Activated CD4-positive, CD25-positive, alpha-beta regulatory T cell treated with anti-CD3 and anti-CD28 coated beads, Interleukin-2, amount 50 U/mL, for 24 hours (primary cell): ENCODE results near the gene MAG.

ENCODE experiments used
- ATAC-seq, 2 donors: fragments of 150-1000 bp; cut with Tn5 transposase; one replicate each; pipeline ENCODE4 v1.10.0; 2021; ENCODE audit warnings: mild to moderate bottlenecking in 1 of 2, moderate library complexity in 1 of 2

MAG gene

DNA sequence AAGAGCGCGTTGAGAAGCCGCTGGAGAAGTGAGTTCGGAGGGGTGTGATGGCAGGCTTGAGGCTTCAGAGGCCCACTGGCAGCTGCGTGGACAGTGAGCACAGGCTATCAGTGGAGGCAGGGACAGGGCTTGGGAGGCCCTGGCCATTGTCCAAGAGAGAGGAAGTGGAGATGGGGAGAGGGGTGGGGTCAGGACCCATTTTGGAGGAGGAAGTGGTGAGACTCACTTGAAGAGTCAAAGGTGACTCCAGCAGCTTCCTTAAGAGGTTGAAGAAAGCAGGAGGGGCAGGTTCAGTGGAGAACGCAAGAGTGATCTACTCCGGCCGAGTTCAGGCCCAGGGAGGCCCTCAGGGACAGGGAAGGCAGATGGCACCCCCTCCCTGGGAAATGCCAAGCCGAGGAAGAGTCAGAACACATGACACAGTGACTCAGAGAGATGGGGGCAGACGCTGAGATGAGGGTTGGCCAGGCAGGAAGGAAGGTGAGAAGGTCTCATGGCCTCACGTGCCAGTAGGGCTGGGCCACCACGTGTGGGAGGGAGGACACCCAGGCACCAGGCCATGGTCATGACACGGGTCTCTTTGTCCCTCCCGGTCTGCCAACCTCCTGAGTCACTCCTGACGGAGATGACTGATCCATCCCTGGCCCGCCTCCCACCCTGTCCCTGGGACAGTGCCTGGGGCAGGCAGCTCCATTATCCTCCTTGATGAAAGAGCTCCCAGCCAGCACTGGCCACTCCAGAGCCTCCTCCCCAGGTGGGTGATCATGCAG, 26.9 kb downstream of the MAG start:
- peak; percentile 25 to 41 for ATAC-seq

DNA sequence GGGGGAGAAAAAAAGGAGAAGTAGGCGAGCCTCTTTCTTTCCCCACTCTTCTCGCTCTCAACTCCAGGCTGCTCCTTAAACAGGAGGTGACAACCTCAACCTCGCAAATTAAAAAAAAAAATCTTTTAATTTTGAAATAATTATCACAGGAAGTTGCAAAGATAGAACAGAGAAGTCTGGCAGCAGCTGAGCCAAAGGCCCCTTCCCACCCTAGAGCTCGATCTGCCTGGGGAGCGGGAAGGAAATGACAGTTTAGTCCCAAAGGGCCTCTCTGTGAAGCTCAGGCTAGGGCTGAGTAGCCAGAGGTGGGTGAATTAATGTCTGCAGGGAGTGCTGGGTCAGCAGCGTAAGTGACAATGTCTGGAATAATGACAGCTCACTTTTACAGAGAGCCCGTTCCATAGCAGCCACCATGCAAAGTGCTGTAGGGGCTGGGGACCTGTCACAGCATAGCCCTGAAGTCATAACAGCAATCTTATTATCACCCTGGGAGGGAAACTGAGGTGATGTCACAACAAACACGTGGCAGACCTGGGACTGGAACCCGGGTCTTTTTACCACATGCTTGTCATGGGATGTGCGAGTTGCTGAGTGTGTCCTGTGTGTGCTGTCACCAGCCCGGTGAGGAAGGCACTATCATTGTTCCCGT, 28.2 kb downstream of the MAG start:
- no peak for ATAC-seq

DNA sequence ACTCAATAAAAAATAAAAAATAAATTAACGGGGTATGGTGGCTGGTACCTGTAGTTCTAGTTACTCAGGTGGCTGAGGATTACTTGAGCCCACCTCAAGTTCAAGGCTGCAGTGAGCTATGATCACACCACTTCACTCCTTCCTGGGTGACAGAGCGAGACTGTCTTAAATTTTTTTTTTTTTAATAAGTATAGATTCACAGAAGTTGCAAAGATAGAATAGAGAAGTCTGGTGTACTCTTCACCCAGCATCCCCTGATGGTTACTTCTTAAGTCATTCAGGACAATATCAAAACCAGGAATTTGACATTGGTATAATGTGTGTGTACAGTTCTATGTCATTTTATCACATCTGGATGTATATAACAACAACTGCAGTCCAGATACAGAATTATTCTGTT, 29.3 kb downstream of the MAG start:
- ATAC-seq, result no peak

DNA sequence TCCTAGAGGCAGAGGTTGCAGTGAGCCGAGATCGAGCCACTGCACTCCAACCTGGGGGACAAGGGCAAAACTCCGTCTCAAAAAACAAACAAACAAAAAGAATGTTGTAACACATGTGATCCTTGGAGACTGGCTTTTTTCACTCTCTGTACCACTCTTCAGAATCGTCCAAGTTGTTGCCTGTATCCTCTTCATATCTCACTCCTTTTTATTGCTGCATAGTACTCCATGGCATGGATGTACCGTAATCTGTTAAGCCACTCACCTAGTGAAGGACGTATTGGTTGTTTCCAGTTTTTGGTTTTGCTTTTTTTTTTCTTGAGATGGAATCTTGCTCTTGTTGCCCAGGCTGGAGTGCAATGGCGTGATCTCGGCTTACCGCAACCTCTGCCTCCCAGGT, 30.1 kb downstream of the MAG start:
- ATAC-seq, result no peak

DNA sequence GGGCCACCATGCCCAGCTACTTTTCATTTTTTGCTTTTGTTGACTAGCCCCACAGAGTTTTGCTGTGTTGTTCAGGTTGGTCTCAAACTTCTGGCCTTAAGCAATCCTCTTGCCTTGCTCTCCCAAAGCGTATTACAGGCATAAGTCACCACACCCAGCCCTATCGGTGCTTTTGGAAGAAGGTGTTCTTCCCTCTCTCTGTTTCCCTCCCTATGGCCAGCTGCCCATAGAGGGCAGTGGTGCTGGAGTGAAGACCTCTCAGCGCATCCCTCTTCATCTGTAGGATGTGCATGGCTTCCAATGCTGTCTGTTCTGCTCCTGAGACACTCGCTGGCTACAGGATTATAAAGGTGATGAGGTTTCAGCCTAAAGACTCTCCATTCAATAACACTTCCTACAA, 35.7 kb downstream of the MAG start:
- ATAC-seq, result no peak

DNA sequence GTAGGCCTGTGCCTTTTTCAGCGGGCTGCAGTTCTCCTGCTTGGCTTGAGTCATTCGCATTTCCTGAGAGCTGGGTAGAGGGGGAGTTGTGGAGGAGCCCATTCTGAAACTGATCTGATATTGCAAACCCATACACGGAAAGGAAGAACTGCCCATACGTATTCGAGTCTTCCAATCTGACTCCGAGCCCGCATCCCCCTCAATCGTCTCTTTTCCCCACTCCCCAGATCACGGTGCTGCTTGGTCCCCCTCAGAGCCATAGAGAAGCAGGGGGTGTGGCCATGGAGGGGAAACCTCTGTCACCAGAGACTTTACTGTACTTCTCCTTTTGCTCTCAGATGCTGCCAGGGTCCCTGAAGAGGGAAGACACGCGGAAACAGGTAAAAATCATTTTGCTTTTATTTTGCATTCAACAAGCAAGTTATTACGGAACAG, 36.9 kb downstream of the MAG start, which contains the start of gene CD22:
Gene CD22, plus strand, starts transcription at position 337 of the 435 bp plus-strand sequence. CDS start 2,854 bp downstream, outside the sequence.
- peak in 1 of 2 donors; percentile 49 for ATAC-seq

DNA sequence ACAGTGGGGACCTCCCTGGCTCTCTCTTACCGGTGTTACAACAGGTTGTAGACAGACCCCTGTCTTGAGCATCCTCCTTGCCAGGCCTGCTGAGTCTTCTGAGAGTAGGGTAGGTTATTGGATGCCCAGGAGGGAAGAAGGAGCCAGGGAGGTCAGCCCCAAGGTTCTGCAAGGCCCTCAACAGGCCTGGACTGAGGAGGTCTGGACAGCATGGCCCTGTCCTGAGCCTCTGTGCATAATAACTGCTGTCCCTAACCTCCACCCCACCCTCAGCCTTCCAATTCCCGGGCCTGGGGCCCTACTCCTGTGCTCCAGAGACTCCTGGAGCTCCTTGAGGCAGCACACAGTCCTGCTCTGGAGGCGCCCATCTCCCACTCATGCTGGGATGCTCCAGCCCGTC, 37.4 kb downstream of the MAG start:
- ATAC-seq, result no peak

GRCh38 chr19:35330475-35330874, 38.5 kb downstream of the MAG start:
- no peak for ATAC-seq

DNA sequence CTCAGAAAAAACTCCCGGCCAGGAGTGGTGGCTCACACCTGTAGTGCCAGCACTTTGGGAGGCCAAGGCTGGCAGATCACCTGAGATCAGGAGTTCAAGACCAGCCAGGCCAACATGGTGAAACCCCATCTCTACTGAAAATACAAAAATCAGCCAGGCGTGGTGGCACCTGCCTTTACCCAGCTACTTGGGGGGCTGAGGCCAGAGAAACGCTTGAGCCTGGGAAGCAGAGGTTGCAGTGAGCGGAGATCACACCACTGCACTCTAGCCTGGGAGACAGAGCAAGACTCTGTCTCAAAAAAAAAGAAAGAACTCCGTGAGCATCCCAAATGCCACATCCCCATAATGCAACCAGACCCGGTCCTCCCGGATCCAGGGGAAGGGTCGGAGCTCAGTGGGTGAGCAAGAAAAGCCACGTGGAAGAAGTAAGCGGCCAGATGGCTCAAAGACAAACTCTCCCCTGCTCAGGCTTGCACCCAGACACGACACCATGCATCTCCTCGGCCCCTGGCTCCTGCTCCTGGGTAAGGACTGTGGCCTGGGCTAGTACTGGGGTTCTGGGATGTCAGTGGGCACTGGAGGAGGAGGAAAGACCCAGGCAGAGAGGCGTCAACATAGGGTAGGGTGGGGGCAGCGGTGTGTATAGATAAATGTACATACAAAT, 39.7 kb downstream of the MAG start:
- ATAC-seq, result no peak

DNA sequence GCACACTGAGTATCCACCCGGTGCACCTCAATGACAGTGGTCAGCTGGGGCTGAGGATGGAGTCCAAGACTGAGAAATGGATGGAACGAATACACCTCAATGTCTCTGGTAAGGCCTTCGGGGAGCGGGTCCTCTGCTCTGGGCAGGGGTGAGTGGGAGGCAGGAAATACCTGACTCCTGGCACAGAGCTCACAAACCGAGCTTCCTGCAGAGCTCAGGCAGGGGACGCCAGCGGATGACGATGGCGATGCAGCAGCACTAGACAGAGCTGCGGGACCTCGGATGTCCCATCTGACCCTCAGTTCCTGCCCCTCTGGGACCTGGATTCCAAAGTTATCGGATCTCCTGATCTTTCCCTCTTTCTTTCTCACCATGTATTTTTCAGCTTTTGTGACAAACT, 40.9 kb downstream of the MAG start:
- ATAC-seq, result peak in 1 of 2 donors; percentile 28

DNA sequence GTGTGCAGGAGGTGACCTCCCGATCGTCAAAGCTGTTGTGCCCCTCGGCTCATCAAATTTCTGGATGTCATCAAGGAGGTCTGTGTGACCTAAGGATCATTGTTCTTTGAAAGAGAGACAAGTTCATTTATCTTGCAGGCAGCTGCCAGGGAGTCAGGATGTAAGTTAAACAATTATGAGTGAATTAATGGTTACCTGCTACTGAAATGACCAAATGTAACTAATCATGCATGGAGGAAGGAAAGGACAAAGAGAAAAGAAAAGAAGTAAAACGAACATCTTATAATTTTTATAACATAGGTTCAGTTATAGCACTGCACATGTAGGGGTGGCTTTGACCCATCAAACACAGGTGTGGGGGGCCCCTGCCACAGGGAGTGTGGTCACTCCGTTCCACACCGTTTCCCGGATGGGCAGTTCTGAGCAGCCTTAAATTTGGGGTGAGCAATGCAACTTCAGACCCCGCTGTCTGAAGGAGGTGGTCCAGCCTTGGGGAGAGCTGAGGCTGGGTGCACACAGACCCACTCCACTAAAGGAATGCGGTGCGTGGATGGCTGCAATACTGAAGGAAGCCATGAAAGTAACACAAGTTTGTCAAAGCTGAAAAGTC, 42.3 kb downstream of the MAG start:
- ATAC-seq, result no peak

GRCh38 chr19:35336166-35336955, 44.4 kb downstream of the MAG start:
- ATAC-seq, result no peak

DNA sequence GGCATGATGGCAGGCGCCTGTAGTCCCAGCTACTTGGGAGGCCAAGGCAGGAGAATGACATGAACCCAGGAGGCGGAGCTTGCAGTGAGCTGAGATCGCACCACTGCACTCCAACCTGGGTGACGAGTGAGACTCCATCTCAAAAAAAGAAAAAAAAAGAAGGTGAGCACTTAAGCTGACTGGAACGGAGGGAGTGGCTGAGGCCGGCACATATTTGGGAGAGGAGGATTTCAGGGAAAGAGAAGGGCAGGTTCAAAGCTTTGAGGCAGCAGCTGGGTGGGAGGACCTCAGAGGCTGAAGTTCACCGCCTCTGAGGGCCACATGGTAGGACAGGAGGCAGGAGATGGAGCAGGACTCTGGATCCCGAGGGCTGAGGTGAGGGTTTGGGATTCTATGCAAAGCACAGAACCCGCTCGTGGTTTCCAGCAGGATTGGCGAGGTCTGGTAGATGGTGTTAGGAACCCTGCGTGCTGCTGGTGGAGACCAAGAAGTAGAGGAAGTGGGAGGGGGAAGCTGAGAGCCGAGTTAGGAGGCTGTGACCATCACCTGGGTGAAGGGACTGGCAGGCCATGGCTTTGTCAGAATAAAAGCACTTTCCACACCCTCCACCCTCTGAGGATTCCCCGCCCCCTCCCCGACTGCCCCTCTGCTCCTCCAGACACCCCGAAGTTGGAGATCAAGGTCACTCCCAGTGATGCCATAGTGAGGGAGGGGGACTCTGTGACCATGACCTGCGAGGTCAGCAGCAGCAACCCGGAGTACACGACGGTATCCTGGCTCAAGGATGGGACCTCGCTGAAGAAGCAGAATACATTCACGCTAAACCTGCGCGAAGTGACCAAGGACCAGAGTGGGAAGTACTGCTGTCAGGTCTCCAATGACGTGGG, 45.4 kb downstream of the MAG start:
- ATAC-seq, result no peak

- no peak for ATAC-seq
Observed at GRCh38 chr19:35337984-35338296, 46.0 kb downstream of the MAG start.

GRCh38 chr19:35340431-35340830, 48.5 kb downstream of the MAG start:
- no peak for ATAC-seq

DNA sequence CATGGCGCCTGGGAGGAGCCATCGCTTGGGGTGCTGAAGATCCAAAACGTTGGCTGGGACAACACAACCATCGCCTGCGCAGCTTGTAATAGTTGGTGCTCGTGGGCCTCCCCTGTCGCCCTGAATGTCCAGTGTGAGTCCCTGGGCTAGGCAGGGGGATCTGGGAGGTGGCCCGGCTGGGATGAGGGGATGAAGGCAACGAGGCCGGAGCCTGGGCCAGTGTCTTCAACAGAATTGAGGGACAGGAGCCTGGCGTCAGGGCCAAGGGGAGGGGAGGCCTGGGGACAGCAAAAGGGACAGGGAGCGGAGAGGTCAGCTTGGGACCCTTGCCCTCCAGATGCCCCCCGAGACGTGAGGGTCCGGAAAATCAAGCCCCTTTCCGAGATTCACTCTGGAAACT, 49.0 kb downstream of the MAG start:
- no peak for ATAC-seq

DNA sequence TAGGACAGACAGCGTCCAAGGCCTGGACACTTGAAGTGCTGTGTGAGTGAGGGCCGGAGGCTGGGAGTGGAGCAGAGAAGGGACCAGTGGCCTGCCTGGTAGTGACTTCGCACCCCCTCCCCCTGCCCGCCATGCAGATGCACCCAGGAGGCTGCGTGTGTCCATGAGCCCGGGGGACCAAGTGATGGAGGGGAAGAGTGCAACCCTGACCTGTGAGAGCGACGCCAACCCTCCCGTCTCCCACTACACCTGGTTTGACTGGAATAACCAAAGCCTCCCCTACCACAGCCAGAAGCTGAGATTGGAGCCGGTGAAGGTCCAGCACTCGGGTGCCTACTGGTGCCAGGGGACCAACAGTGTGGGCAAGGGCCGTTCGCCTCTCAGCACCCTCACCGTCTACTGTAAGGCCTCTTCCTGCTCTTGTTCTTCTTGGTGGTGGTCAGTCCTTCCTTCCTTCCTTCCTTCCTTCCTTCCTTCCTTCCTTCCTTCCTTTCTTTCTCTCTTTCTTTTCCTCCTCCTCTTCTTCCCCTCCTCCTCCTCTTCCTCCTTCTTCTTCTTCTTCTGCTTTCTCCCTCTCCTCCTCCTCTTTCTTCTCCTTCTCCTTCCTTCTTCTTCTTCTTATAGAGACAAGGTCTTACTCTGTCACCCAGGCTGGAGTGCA, 49.7 kb downstream of the MAG start:
- no peak for ATAC-seq

- ATAC-seq, result no peak
Observed at GRCh38 chr19:35342430-35342829, 50.5 kb downstream of the MAG start.

DNA sequence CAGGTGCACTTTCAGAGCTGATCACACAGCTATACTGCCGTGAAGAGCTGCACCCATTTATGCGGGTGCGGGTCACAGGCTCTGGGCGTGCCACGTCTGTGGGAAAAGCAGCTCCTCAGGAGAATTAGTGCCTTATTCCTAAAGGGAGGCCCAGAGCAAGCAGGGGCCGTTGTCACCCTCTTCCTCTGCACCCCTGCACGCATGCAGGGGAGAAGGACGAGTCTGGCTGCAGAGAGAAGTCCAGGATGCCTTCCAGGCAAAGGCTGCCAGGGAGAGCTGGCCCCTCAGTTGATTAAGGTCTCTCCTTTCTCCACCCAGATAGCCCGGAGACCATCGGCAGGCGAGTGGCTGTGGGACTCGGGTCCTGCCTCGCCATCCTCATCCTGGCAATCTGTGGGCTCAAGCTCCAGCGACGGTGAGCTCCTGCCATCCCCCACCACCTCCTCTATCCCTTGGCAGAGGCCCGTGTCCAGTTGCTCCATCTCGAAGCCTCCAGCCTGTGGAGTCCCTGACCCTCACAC, 52.6 kb downstream of the MAG start:
- no peak for ATAC-seq

GRCh38 chr19:35345671-35346111, 53.7 kb downstream of the MAG start:
- ATAC-seq, result no peak
